GM19099 (cell line): ENCODE measurements around the gene HOXD13.

ENCODE experiments used
- POLR2A ChIP-seq: IDR thresholded peaks from 3 replicates; pipeline ENCODE4 v1.6.1; 2011; ENCODE audit warnings: low read depth; ENCODE audit not compliant: insufficient read length; ENCODE audit errors: extremely low read depth

The HOXD13 gene

DNA sequence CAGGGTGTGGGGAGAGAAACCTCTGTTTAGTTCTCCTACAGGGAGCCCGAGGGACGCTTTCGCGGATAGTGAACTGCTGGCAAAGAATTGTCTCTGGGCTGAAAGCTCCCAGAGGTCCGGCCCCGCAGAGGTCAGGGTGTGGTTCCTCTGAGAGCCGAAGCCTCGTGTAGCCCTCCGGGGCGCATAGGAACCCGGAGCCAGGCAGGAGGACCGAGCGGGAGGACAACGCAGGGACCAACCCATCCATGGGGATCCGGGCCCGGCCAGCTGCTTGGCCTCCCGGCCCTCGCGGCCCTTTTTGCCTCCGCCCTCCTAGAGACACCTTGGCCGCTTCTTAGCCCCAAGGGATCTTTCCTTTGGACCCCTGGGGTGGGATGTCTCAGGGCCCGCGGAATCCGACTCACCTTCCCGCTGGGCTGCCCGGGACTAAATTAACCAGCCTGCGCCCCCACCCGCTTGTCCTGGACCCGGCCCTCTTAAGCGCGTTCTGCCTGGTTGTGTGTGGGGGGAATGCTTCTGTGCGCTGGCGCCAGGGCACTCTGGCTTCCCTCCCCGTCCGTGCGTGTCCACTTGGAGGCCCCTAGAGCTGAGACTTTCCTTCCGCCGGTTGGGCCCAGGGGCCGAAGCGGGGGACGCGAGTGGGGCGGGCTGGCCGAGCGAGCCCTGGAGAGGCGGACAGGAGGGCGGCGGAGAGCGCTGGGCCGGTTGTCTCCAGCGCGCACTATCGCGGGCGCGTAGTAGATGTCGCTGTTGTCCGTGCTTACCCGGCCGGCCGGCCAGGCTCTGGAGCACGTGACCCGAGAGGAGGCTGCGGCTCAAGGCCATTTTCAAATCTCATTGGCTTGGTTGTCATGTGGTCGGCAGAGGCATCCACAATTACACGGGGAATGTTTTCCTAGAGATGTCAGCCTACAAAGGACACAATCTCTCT lies 23.6 kb downstream of the HOXD13 start, which contains the start of gene HOXD10:
TSS of gene HOXD10 (plus strand) at position 896 of the 931 bp plus-strand sequence. CDS start 56 bp downstream, outside the sequence.
- no peak for TF ChIP-seq POLR2A

DNA sequence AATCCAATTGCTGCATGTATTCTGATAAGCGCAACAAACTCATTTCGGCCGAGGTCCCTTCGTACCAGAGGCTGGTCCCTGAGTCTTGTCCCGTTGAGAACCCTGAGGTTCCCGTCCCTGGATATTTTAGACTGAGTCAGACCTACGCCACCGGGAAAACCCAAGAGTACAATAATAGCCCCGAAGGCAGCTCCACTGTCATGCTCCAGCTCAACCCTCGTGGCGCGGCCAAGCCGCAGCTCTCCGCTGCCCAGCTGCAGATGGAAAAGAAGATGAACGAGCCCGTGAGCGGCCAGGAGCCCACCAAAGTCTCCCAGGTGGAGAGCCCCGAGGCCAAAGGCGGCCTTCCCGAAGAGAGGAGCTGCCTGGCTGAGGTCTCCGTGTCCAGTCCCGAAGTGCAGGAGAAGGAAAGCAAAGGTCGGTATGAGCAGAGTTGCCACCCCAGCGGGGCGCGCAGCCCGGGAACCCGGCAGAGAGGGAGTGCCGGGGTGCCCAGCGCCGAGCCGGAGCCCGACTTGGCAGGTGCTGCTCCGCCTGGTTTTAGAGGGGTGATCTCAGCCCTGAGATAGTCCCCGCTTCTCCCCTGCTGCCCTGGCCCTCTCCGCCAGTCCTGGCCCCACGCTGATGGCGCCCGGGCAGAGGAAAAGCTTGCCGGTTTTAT lies 24.8 kb downstream of the HOXD13 start:
- no peak for TF ChIP-seq POLR2A

DNA sequence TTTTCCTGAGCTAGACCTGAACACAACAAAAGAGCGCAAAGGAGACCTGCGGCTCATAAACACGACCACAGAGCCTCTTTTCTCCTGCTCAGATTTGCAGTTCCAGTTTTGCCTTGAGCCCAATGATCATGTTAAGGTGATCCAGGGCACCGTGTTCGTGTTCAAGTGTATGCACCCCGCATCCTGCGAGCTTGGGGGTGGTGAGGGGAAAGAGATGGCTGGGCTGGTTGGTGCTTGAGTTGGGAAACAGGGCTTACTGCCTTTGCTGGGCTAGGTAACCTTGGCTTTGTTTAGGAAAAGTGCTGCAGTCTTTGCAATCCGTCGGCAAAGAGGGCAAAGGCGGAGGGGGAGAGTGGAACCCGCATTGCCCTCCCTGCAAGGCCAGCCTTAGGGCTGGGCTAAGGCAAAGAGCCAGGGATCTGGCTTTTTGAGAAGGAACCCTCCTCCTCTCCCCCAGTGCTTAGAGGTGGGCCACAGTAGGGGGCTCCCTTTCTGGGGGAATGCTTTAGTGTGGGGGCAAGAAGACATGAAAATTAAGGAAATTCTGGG lies 25.4 kb downstream of the HOXD13 start:
- TF ChIP-seq POLR2A = no peak

DNA sequence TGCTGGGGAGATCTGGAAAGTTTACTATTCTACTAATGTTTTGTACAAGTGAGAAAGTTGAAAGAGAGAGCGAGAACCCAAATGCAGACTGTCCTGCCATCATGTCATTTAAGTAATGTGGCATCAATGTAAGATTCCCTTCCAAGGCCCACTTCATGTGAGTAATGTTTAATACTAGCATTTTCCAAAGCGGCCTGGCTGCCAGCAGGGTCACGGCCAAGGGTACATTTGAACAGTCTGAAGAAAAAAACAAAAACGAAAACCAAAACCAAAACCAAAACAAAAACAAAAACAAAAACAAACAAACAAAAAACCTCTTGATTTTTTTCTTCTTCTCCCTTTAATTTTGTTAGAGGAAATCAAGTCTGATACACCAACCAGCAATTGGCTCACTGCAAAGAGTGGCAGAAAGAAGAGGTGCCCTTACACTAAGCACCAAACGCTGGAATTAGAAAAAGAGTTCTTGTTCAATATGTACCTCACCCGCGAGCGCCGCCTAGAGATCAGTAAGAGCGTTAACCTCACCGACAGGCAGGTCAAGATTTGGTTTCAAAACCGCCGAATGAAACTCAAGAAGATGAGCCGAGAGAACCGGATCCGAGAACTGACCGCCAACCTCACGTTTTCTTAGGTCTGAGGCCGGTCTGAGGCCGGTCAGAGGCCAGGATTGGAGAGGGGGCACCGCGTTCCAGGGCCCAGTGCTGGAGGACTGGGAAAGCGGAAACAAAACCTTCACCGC lies 26.2 kb downstream of the HOXD13 start:
- no peak for TF ChIP-seq POLR2A

DNA sequence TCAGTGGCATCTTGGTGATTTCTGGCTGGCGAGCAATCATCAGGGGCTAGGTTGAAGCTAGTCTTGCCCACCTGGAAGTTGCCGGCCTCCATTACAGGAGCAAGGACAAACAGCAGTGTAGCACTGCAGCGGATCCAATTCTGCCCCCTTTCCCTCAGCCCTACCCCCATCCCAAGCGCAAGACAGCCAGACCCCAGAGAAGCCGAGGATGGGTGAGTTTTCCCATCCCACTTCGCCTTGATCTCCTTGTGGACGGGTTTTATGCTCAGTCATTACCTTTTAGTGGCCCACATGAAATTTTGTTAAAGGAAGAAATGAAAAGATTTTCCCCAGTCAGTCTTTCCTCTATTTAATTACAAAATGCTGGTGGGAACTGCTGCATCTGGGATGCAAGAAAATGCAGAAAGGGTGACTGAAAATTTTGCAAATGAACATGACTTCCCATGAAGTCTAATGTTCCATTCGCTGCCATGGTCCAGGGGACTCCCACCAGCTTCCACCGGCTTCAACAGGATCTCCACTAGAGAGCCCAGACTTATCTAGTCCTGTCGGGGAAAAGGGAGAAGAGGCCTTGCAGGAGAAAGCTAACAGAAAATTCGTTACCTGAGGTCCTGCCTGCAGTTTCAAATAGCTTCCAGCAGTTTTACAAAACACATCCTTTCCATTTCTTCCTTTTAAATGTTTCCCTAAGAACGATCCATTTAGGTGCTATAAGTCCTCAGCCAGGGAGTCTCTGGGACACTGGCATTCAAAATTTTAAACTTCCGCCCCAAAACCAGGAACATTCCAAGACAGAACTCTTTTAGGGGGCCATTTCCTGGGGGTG lies 28.1 kb downstream of the HOXD13 start:
- no peak for TF ChIP-seq POLR2A

DNA sequence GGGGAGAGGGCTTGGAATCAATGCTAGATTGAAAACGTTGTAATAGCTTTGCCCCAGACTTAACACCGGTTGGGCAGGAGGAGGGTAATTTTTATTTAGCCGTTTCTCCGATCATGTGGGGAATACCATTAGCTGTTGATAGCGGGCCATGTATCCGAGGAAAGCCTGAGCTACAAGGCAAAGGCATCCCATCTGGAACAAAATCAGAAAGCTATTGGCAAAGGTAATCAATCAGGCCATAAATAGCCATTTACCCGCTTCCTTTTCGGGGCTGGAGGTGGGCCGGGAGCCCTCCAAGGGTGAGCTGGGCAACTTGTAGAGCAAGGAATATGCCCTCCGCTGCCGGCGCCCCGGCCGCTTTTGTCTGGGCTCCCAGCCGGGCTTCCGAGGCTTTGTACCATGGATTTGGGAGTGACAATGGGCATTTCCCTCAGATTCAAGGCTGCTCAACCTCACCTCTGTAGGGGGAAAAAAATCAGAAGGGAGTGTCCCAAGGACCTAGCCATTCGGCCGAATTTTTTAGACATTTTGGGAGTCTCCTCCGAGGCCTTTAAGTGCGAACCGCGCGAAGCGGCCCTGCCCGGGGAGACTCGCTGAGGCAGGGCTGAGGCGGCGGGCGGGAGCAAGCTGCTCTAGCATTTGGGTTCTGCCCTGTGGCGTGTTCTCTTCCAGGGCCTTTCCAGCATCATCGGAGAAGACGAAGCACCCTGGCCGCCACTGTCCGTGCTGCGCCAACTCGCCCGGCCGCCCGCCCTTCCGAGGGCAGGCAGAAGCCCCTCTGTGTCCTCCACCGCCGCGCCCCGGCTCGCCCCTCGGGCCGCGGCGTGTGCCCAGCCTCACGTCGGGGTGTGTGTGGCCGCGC lies 28.9 kb downstream of the HOXD13 start:
- no peak for TF ChIP-seq POLR2A

DNA sequence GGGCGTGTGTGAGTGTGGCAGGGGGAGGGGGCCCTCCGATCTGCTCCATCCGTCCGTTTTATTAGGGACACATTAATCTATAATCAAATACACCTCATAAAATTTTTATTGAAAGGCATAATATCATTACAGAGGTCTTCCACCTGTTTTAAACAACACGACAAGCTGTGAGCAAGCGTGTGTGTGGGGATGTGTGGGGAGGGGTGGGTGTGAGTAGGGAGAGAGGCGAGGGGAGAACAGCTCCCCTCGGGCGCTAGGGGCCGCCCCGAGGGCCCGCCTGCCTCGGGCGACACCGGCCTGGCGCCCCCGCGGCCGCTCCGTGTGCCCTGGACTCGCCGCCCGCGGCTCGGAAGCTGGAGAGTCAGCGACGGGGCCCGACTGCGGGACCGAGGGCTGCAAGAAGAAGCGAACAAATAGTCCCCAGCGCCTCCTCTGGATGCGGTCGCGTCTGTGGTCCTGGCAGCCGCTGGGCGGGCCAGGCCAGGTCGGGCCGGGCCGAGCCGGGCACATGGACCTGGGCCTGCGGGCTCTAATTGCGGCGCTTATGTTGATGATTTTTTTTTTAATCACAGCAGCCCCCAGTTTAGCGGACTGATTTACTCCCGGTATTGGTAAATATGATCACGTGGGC lies 29.6 kb downstream of the HOXD13 start:
- TF ChIP-seq POLR2A = no peak

DNA sequence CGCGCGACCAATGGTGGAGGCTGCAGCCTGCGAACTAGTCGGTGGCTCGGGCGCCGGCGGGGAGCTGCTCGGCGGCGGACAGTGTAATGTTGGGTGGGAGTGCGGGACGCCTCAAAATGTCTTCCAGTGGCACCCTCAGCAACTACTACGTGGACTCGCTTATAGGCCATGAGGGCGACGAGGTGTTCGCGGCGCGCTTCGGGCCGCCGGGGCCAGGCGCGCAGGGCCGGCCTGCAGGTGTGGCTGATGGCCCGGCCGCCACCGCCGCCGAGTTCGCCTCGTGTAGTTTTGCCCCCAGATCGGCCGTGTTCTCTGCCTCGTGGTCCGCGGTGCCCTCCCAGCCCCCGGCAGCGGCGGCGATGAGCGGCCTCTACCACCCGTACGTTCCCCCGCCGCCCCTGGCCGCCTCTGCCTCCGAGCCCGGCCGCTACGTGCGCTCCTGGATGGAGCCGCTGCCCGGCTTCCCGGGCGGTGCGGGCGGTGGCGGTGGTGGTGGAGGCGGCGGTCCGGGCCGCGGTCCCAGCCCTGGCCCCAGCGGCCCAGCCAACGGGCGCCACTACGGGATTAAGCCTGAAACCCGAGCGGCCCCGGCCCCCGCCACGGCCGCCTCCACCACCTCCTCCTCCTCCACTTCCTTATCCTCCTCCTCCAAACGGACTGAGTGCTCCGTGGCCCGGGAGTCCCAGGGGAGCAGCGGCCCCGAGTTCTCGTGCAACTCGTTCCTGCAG lies 30.3 kb downstream of the HOXD13 start, which contains the start of gene HOXD9:
TSS of gene HOXD9 (plus strand) at position 37 of the 728 bp plus-strand sequence. CDS start at position 87, 50 bp downstream.
- TF ChIP-seq POLR2A = no peak

DNA sequence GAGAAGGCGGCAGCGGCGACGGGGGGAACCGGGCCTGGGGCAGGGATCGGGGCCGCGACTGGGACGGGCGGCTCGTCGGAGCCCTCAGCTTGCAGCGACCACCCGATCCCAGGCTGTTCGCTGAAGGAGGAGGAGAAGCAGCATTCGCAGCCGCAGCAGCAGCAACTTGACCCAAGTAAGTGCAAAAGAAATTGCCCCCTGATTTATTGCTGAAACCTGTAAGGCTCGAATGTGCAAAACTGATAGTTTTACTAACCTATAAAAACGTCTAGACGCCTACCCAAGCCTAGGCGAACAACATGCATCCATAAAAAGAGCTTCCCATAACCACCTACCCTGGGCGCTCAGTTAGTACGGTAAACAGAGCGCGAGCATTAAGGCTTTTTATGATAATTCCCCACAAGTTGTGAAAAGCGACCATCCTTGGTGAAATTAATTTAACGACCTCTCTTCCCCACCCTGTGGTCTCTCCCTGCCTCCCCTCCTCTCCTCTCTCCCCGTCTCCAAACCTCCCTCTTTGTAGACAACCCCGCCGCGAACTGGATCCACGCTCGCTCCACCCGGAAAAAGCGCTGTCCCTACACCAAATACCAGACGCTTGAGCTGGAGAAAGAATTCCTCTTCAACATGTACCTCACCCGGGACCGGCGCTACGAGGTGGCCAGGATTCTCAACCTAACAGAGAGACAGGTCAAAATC lies 31.0 kb downstream of the HOXD13 start:
- no peak for TF ChIP-seq POLR2A

DNA sequence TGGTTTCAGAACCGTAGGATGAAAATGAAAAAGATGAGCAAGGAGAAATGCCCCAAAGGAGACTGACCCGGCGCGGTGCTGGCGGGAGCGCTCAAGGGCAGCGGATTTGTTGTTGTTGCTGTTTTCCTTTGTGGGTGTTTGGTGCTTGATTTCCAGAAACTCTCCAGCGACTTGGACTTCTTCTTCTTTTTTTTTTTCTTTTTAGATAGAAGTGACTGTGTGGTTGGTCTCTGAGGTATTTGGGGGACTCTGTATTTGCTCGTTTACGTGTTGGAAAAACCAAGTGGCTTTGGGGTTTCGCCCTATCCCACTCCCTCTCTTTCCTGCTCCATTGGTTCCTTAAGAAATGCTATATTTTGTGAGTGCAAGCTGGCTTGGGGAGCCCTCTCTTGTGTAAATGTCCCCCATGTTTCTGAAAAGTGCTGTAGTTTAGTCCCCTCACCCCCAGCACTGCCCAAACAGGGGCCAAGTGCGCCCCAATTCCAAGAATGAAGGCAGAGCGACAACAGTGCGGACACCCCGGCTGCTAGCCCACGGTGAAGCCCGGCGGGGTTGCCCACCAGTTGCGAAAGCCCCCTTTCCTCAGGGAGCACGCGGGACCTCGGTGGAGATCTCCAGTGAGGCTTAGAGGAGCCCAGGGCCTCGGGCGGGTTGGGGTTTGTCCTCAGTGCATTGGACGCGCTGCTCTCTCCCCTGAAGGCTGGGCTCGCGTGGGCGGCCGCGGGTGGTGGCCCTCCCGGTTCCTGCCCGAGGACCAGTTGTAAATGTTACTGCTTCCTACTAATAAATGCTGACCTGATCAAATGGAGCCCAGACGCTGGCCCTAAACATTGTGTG lies 31.8 kb downstream of the HOXD13 start:
- TF ChIP-seq POLR2A = no peak
